Uterus (tissue), 2 donors: ENCODE measurements around the gene MORN2.

Source experiments
- POLR2A ChIP-seq, 2 donors: fragments of 450-650 bp; IDR thresholded peaks; one replicate each; pipeline ENCODE4 v1.6.1; 2016; ENCODE audit warnings: antibody characterized with exemption in 2 of 2, mild to moderate bottlenecking in 1 of 2, moderate library complexity in 1 of 2
- TF ChIP-seq, protein P1 (sequence below), 4 experiments: fragments of 200-600 bp in 2 of 4; fragments of 450-650 bp in 2 of 4; sonication (generic) in 2 of 4; IDR thresholded peaks; one replicate each; pipeline ENCODE4 v1.5.1; 2016 to 2019; ENCODE audit warnings: antibody characterized with exemption in 4 of 4, mild to moderate bottlenecking in 2 of 4, moderate library complexity in 1 of 4

DNA sequence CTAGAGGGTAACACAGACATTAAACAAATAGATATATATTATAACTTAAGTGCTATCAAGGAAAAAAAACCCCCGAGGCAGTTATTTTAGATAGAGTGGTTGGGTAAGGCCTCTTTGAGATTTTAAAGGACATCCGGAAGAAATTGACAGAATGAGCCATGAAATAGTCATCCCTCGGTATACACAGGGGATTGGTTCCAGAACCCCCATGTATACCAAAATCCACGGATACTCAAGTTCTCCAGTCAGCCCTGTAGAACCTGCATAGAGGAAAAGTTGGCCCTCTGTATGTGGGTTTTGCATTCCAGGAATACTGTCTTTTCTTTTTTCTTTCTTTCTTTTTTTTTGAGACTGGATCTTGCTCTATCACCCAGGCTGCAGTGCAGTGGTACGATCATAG lies 2.0 kb upstream of the MORN2 start:
- TF ChIP-seq, protein P1, sequence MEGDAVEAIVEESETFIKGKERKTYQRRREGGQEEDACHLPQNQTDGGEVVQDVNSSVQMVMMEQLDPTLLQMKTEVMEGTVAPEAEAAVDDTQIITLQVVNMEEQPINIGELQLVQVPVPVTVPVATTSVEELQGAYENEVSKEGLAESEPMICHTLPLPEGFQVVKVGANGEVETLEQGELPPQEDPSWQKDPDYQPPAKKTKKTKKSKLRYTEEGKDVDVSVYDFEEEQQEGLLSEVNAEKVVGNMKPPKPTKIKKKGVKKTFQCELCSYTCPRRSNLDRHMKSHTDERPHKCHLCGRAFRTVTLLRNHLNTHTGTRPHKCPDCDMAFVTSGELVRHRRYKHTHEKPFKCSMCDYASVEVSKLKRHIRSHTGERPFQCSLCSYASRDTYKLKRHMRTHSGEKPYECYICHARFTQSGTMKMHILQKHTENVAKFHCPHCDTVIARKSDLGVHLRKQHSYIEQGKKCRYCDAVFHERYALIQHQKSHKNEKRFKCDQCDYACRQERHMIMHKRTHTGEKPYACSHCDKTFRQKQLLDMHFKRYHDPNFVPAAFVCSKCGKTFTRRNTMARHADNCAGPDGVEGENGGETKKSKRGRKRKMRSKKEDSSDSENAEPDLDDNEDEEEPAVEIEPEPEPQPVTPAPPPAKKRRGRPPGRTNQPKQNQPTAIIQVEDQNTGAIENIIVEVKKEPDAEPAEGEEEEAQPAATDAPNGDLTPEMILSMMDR (IDR thresholded peaks at IDR 0.05), result no peak
- TF ChIP-seq POLR2A (IDR thresholded peaks at IDR 0.05), result no peak
